ENCODE results near the gene LEP.
A peak's percentile ranks its signal among the peaks of the same experiment; 100 is the strongest.
"Not testable (repeated sequence)": the region's sequence is repeated elsewhere in the genome, so short reads cannot be mapped to it uniquely, and the experiment has no call there.

GRCh38 chr7:128239146-128239545 is 1.9 kb upstream of the LEP start:
- TF ChIP-seq BRCA1 (IDR thresholded peaks at IDR 0.05; ENCODE audit: low read depth, low read length); SP1 (IDR thresholded peaks at IDR 0.05; ENCODE audit: low read depth, low read length); MAFK (IDR thresholded peaks at IDR 0.05; ENCODE audit: low read depth, low read length); POLR2A (IDR thresholded peaks at IDR 0.05; ENCODE audit: control extremely low read depth in 1 of 2, low read depth in 2 of 2, low read length in 2 of 2); CTCF (IDR thresholded peaks at IDR 0.05; ENCODE audit: control extremely low read depth in 1 of 3, insufficient read depth in 1 of 3, low read depth in 1 of 3, low read length in 3 of 3); NANOG (IDR thresholded peaks at IDR 0.05; ENCODE audit: insufficient read depth, low read depth, low read length, poor library complexity, severe bottlenecking); ZNF274 (IDR thresholded peaks at IDR 0.05; ENCODE audit: borderline replicate concordance, extremely low read depth, low read length); EZH2 (IDR thresholded peaks at IDR 0.05; ENCODE audit: low read depth, low read length, severe bottlenecking); JUN (IDR thresholded peaks at IDR 0.05; ENCODE audit: low read depth, low read length); TBP (IDR thresholded peaks at IDR 0.05; ENCODE audit: low read depth, low read length); SP2 (IDR thresholded peaks at IDR 0.05; ENCODE audit: low read length): not testable (repeated sequence)
- TF ChIP-seq EP300 (IDR thresholded peaks at IDR 0.05; ENCODE audit: borderline replicate concordance in 1 of 2, low read depth in 2 of 2, low read length in 2 of 2) = peak in 1 of 2 experiments; percentile 82; a peak in 1 of 3 replicates
